KMS-11 (cell line): ENCODE measurements around the gene CCDC148.
"Not testable (repeated sequence)": the region's sequence is repeated elsewhere in the genome, so short reads cannot be mapped to it uniquely, and the experiment has no call there.

Experiments
- H2AFZ ChIP-seq: fragments of 200-600 bp; sonication (generic); 2 replicates; pipeline ENCODE4 v1.6.1; 2016; ENCODE audit warnings: antibody characterized with exemption, mixed run types, low read depth
- H3K27ac ChIP-seq: fragments of 200-600 bp; sonication (generic); 2 replicates; pipeline ENCODE4 v1.6.1; 2016; ENCODE audit warnings: mild to moderate bottlenecking, mixed run types
- H3K27me3 ChIP-seq: fragments of 200-600 bp; sonication (generic); 2 replicates; pipeline ENCODE4 v1.6.1; 2017; ENCODE audit warnings: mild to moderate bottlenecking, low read depth, mixed run types, moderate library complexity; ENCODE audit not compliant: insufficient read depth
- H3K36me3 ChIP-seq: fragments of 200-600 bp; sonication (generic); 2 replicates; pipeline ENCODE4 v1.6.1; 2017; ENCODE audit warnings: mild to moderate bottlenecking, mixed run types; ENCODE audit not compliant: insufficient read depth
- H3K4me1 ChIP-seq: fragments of 200-600 bp; sonication (generic); 2 replicates; pipeline ENCODE4 v1.6.1; 2016; ENCODE audit warnings: mild to moderate bottlenecking, low read depth, mixed run types; ENCODE audit not compliant: poor library complexity, severe bottlenecking
- H3K4me2 ChIP-seq: fragments of 200-600 bp; sonication (generic); 2 replicates; pipeline ENCODE4 v1.7.0; 2016; ENCODE audit warnings: mild to moderate bottlenecking, mixed run types
- H3K4me3 ChIP-seq: fragments of 200-600 bp; sonication (generic); IDR thresholded peaks from 2 replicates; pipeline ENCODE4 v1.6.1; 2017; ENCODE audit warnings: low read depth, low read length, mixed read lengths; ENCODE audit not compliant: insufficient read depth
- H3K79me2 ChIP-seq: fragments of 200-600 bp; sonication (generic); 2 replicates; pipeline ENCODE4 v1.6.1; 2016; ENCODE audit warnings: low read depth, mixed run types; ENCODE audit not compliant: insufficient read depth
- H3K9ac ChIP-seq: fragments of 200-600 bp; sonication (generic); 2 replicates; pipeline ENCODE4 v1.6.1; 2016; ENCODE audit warnings: mild to moderate bottlenecking, mixed run types
- H4K20me1 ChIP-seq: fragments of 200-600 bp; sonication (generic); 2 replicates; pipeline ENCODE4 v1.6.1; 2016; ENCODE audit warnings: mild to moderate bottlenecking, mixed run types; ENCODE audit not compliant: insufficient read depth
- CTCF ChIP-seq: fragments of 200-600 bp; sonication (generic); conservative IDR thresholded peaks from 2 replicates; pipeline ENCODE4 v1.6.1; 2017; ENCODE audit warnings: low read depth, mild to moderate bottlenecking, antibody characterized with exemption, low read length, moderate library complexity, mixed read lengths

Gene CCDC148

DNA sequence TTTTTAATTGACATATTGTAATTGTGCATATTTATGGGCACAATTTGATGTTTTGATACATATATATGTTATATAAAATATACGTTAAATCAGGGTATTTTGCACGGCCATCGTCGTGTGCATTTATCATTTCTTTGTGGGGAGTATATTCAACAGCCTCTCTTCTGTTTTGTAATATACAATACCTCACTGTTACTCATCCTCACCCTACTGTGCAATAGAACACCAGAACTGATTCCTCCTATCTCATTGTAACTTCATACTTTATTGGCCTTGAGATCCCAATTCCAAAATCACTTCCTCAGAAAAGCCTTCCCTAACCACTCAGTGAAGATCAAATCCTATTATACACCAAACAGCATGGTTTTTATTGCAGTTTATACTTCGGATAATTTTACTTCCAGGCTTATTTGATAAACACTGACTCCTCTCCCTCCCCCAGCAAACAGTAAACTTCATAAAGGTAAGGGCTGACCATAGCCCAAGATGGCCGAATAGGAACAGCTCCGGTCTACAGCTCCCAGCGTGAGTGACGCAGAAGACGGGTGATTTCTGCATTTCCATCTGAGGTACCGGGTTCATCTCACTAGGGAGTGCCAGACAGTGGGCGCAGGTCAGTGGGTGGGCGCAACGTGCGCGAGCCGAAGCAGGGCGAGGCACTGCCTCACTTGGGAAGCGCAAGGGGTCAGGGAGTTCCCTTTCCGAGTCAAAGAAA, 105.6 kb downstream of the CCDC148 start:
- not testable (repeated sequence) for H3K27me3 ChIP-seq, H3K36me3 ChIP-seq, H3K79me2 ChIP-seq, H3K4me3 ChIP-seq, H3K27ac ChIP-seq, H3K4me2 ChIP-seq, H4K20me1 ChIP-seq, H3K4me1 ChIP-seq, H2AFZ ChIP-seq, H3K9ac ChIP-seq

DNA sequence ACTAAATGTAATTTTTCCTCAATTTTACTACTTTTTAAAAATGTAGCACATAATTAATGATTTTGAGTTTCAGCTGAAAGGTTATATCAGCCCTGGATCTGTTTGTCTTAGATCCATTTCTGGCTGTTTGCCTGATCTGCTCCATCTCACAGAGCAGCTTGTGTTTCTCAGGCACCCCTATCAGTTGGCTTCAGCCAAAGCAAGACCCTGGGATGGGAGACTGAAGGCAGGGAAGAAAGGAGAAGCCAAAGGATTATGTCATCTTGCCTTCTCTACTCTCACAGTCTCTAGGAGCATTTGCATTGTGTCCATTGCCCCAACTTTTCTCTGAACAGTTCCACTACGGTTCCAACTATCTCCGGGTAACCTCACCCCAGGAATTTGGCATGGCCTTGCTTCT, 110.5 kb downstream of the CCDC148 start:
- H3K79me2 ChIP-seq, result no peaks in the 10 kb centered on the region
- no peak overlapping the region for H2AFZ ChIP-seq
- H3K36me3 ChIP-seq, result no peaks in the 10 kb centered on the region

GRCh38 chr2:158339513-158339912, 117.0 kb downstream of the CCDC148 start:
- H3K4me3 ChIP-seq, result no peak overlapping the region
- no peaks in the 10 kb centered on the region for H3K4me1 ChIP-seq
- no peaks in the 10 kb centered on the region for H3K36me3 ChIP-seq
- no peak overlapping the region for H2AFZ ChIP-seq
- no peaks in the 10 kb centered on the region for H4K20me1 ChIP-seq
- H3K27ac ChIP-seq, result no peak overlapping the region
- no peak overlapping the region for H3K9ac ChIP-seq
- no peak for TF ChIP-seq CTCF
- H3K27me3 ChIP-seq, result no peaks in the 10 kb centered on the region
- H3K79me2 ChIP-seq, result no peaks in the 10 kb centered on the region
- no peak overlapping the region for H3K4me2 ChIP-seq

More for the DNA sequence above, 110.5 kb downstream of the CCDC148 start:
- no peak overlapping the region for H3K27ac ChIP-seq
- H4K20me1 ChIP-seq, result no peaks in the 10 kb centered on the region
- TF ChIP-seq CTCF, result no peak
- H3K9ac ChIP-seq, result no peak overlapping the region
- H3K4me2 ChIP-seq, result no peak overlapping the region
- H3K4me1 ChIP-seq, result no peaks in the 10 kb centered on the region
- H3K4me3 ChIP-seq, result no peak overlapping the region
- no peaks in the 10 kb centered on the region for H3K27me3 ChIP-seq

DNA sequence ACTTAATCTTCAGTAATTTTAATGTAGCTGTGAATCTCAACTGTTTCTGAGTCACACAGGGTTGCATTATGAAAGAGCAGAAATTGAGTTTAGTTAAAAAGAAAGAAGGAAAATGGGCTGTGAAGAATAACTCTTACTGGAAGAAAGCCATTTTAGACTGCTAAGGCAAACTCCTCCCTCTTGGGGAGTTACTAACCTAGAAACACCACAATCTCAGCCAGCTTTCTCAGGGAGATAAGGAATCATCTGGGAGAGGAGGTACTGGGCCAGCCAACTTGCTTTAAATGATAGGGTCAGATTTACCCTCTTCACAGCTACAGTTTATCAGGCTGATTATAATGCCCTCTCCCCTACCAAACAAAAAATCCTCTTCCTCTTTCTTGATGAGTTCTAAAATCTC, 119.5 kb downstream of the CCDC148 start:
- no peak for TF ChIP-seq CTCF

DNA sequence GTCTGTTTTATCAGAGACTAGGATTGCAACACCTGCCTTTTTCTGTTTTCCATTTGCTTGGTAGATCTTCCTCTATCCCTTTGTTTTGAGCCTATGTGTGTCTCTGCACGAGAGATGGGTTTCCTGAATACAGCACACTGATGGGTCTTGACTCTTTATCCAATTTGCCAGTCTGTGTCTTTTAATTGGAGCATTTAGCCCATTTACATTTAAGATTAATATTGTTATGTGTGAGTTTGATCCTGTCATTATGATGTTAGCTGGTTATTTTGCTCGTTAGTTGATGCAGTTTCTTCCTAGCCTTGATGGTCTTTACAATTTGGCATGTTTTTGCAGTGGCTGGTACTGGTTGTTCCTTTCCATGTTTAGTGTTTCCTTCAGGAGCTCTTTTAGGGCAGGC, 124.8 kb downstream of the CCDC148 start:
- not testable (repeated sequence) for H3K27me3 ChIP-seq, H3K36me3 ChIP-seq, H4K20me1 ChIP-seq, H3K4me2 ChIP-seq, H3K9ac ChIP-seq, H3K27ac ChIP-seq, H3K79me2 ChIP-seq, H2AFZ ChIP-seq, H3K4me1 ChIP-seq, H3K4me3 ChIP-seq

More for the DNA sequence above, 119.5 kb downstream of the CCDC148 start:
- H3K36me3 ChIP-seq, result no peaks in the 10 kb centered on the region
- no peak overlapping the region for H3K4me2 ChIP-seq
- no peak overlapping the region for H2AFZ ChIP-seq
- no peak overlapping the region for H3K9ac ChIP-seq
- no peaks in the 10 kb centered on the region for H3K4me1 ChIP-seq
- no peaks in the 10 kb centered on the region for H4K20me1 ChIP-seq
- no peaks in the 10 kb centered on the region for H3K79me2 ChIP-seq
- H3K4me3 ChIP-seq, result no peak overlapping the region
- H3K27me3 ChIP-seq, result no peaks in the 10 kb centered on the region
- H3K27ac ChIP-seq, result no peak overlapping the region
